HG03066 (cell line): ENCODE results near the gene ARID3A.
A peak's percentile ranks its signal among the peaks of the same experiment; 100 is the strongest.
"Not testable (repeated sequence)": the region's sequence is repeated elsewhere in the genome, so short reads cannot be mapped to it uniquely, and the experiment has no call there.

Experiments
- ATAC-seq: cut with Tn5 transposase; IDR thresholded peaks from one replicate; pipeline ENCODE4 v1.9.1; 2021; ENCODE audit warnings: low read depth; ENCODE audit not compliant: unreplicated experiment

The ARID3A gene

DNA sequence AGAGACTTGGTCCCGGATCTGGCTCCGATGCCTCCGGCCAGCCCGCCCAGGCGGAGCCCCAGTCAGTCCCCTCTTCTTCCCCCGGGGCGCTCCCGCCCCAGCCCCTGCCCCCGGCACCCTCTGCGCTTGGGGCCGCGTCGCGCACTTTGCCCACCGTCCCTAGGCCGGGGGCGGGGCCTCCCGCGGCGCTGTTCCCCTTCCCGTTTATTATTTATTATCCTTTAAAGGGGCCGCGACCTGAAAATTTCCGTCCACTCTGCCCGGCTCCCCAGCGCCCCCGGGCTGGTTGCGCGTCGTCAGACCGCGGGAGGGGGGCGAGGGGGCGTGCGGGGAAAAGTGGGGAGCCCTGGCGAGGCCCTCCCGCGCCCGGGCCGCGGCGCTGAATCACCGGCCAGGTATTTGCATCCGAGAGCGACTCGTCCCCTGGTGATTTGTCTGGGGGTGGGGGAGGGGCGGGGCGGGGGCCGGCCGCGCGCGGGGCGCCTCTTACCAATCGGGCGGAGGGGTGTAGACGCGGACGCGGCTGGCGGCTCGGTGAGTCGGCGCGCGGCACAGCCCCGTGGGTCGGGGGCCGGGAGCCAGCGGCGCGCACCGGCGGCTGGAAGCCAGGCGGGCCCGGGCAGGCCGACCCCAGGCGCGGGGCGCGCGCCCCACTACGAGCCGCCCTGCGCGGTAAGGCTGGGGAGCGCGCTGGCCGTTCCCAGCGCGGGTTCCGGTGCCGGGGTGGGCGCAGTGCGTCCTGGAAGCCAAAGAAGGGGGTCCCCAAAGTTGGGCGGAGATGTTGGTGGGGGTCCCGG, at the start of gene ARID3A:
TSS of gene ARID3A (plus strand) at position 510 of the 797 bp plus-strand sequence. CDS start 3,494 bp downstream, outside the sequence.
- peak; percentile 39 for ATAC-seq

DNA sequence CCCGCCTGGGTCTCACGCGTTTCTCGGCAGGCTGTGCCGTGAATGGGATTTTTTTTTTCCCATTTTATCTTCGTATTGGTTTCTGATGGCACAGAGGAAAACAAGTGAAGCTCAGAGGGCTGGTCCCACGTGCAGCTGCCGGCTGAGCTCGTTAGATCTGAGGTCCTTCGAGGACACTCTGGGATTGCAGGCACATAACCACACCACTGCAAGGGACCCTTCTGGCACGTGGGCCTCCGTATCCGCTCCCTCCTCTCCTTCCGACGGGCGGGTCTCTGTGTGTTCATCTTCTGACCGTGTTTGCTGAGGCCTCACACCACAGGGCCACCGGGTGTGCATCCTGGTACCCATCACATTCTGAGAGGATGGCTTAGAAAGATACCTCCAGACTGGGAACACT, 49.7 kb upstream of the ARID3A start:
- no peak for ATAC-seq

DNA sequence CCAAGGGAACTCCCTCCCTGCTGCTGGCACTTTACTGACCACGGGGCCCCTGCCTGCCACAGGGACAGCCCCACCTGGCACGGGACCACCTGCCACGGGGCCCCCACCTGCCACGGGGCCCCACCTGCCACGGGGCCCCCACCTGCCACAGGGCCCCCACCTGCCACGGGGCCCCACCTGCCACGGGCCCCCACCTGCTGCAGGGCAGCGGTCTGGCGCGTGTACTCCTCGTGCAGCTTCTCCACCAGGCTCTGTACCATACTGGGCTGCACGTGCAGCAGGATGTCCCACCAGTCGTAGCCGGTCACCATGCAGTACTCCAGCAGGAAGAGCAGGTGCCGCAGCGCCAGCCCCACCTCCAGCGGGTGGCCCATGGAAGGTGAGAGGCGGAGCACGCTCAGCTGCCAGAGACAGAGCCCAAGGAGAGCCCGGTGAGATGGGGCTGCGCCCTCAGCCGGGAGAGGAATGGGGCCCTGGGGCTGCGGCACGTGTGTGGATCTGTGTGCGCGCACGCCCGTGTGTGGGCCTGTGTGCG, 49.0 kb upstream of the ARID3A start:
- ATAC-seq, result no peak

- not testable (repeated sequence) for ATAC-seq
Measured at GRCh38 chr19:877992-878660, 47.7 kb upstream of the ARID3A start.

DNA sequence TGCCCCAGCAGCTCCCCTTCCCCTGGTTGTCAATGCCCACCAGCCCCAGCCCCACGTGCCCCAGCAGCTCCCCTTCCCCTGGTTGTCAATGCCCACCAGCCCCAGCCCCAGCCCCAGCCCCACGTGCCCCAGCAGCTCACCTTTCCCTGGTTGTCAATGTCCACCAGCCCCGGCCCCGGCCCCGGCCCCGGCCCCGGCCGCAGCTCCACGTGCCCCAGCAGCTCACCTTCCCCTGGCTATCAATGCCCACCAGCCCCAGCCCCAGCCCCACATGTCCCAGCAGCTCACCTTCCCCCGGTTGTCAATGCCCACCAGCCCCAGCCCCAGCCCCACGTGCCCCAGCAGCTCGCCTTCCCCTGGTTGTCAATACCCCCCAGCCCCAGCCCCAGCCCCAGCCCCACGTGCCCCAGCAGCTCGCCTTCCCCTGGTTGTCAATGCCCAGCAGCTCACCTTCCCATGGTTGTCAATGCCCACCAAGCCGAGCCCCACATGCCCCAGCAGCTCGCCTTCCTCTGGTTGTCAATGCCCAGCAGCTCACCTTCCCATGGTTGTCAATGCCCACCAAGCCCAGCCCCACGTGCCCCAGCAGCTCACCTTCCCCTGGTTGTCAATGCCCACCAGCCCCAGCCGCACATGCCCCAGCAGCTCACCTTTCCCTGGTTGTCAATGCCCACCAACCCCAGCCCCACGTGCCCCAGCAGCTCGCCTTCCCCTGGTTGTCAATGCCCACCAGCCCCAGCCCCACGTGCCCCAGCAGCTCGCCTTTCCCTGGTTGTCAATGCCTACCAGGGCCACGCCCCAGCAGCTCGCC, 46.9 kb upstream of the ARID3A start:
- not testable (repeated sequence) for ATAC-seq

- no peak for ATAC-seq
Measured at GRCh38 chr19:879711-880438, 46.0 kb upstream of the ARID3A start.

DNA sequence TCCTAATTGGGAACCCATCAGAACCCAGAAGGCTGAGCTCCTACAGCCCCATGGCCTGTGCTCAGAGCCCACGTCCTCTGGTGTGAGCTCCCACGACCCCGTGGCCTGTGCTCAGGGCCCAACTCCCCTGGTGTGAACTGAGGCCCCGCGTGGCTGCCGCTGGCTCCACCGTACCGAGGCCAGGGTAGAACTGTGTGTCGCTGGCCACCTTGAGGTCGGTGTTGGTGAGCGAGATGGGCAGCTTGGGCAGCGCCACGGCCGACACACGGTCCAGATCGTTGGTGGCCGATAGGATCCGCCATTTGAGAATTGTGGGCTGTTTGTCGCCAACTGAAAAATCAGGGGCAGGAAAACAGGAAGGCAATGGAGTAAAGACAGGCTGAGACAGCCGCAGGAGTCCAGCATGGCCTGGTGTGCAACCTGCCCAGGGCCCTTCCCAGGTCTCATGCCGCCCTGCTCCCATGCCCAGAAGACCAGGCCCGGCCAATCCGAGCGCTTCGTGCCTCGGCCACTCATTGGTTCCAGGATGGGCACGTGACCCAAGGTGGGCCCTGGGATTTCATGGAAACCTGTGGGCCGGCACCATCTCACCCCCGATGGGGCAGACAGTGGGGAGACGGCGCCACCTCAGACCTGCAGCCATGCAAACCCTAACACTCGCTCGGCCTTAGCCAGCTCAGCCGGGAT, 44.3 kb upstream of the ARID3A start:
- ATAC-seq, result no peak

GRCh38 chr19:882871-883497, 42.9 kb upstream of the ARID3A start:
- no peak for ATAC-seq

- no peak for ATAC-seq
Measured at GRCh38 chr19:883661-884211, 42.1 kb upstream of the ARID3A start.

DNA sequence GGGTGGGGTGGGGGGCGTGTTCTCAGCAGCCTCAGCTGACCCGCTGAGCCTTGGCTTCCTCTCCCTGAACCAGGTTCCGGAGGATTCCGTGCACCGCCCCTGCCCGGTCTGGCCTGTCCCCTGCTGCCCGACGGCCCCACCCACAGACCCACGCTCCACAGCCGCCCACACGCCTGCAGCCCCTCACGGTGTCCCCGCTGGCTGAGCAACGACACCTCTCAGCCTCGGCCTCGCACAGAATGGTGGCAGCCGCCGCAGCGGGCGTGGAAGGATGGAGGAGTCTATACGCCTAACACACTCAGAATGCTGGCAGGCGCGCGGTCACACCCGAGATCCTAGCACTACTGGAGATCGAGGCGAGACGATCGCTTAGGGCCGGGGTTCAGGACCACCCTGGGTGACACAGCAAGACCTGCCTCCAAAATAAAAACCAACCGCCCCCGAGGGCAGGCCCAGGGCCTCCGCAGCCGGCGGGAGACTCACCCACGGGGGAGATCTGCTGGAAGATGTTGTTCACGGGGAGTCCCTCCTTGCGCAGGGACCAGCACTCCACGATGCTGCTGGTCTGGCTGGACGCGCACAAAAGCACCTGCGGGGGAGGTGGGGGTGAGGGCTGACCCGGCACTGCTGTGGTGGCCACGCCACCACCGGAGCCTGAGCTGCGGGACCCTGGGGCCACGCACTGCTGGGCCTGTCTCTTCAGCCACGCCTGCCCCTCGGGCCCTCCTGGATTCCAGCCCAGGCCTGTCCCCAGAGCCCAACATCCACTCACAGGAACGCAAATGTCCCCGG, 41.2 kb upstream of the ARID3A start:
- no peak for ATAC-seq

DNA sequence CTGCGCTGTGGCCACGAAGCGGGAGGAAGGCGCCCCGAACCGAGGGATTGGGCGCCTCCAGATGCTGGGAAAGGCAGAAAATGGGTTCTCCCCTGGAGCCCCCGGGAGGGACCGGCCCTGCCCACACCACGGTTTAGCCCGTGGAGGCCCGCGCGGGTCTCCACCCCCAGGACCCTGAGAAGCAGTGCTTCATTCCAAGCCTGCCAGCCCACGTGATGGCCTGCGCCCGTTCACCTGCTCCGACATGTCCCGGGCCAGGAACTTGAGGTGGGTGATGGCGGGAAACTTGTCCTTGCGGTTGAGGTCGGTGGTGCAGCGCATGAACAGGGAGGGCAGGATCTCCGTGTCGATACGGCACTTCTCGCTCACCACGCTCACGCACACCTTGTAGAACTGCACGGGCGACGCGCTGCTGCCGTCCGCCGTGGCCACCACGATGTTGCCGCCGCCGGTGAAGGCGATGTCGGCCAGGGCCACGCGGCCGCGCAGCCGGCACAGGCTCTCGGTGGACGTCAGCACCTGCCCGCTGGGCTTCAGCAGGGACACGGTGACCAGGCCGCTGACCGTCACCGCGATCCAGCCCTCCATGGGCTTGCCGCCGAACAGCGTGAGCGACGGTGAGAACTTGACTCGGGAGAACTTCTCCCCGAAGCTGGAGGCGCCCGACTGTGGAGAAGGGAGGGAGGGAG, 40.2 kb upstream of the ARID3A start:
- no peak for ATAC-seq

- no peak for ATAC-seq
Measured at GRCh38 chr19:887072-887471, 38.8 kb upstream of the ARID3A start.

DNA sequence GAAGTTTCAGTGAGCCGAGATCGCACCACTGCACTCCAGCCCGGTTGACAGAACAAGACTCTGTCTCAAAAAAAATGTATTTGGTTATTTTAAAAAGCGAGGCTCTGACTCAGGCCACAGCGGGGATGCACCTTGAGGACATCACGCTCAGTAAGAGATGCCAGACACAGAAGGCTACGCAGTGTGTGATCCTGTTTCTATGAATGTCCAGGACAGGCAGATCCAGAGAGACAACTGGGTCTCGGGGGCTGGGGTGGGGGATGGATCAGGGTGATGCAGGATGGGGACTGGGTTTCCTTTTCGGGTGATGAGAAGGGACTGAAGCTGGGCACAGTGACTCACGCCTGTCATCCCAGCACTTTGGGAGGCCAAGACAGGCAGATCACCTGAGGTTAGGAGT, 38.2 kb upstream of the ARID3A start:
- no peak for ATAC-seq

- ATAC-seq, result no peak
Measured at GRCh38 chr19:888581-889385, 37.1 kb upstream of the ARID3A start.

- no peak for ATAC-seq
Measured at GRCh38 chr19:889662-890295, 36.1 kb upstream of the ARID3A start.

DNA sequence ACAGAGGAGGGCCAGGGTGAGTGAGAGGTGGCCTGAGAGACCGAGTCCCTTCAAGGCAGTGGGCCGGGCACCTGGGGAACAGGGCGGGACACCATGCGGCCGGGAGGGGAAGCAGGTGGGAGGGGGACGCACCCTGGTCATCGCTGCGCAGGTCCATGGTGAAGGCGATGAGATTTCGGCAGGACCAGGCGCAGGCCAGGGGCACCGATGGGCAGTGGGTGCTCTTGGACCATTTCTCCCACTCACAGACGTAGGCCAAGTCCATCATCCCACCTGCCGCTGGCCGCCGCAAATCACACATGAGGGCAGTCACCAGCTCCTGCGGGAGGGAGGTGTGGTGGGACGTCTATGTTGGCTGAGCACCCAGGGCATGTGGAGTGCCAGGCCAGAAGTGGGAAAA, 35.0 kb upstream of the ARID3A start:
- no peak for ATAC-seq
